NCI-H2171 treated with DMSO at 0.1 percent for 48 hours (cell line): ENCODE data around the gene C2CD2.
A peak's percentile ranks its signal among the peaks of the same experiment; 100 is the strongest.

Experiments
- DNase-seq: peaks from one replicate; lab custom pipeline; 2025; lab: John Stamatoyannopoulos, UW

The C2CD2 gene

DNA sequence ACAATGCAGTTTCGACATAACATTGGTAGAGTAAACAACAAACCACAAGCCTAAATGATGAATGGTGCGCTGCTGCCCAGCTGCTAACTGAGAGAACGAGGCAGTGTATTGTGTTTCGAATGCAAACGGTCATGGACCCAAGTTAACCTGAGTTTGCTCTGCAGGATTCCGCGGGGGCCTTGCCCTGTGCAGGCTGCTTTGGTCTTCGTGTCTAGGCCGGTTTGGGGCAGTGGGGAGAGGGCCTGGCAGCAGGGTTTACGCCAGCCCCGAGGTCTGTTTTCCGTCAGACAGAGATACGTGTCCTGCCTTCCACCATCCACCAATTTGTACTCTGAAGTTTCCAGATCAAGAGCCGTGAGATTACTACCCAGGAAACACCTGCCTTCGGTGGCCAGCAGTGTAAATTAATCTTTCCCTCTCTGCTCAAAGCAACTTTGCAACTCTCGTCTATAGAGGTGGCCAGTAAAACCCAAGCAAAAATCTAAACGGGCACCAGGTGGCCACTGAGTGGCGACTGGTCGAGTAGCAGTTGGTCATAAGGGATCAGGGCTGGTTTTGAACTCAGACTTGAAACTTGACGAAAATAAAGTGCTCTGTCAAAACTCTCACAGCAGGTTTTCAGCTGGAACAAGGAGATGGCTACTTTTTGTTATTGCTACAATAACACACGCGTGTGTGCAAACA is 68.3 kb downstream of the C2CD2 start:
- no peak for DNase-seq

DNA sequence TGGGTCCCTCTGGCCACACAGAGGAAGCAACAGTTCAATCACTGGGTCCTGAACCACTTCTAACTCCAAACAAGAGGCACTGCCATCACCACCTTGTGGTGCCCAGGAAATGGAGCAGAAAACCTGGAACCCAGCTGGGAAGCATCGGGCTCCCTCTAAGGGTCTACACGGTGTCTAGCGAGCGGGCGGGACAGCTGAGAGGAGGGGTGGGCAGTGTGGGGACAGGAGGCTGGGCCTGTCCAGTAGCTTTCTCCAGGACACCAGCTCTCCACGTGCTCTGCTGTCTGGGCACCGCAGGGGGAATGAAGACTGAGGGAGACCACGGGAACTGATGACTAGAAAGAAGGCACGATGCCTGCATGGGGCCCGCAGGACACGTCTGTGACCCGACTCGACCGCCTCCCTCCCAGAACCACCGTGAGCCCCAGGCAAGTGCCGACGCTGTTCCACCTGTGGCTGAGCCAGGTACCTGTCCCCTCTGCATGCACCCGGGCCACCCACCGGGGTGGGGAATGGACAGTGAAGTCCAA is 69.3 kb downstream of the C2CD2 start:
- no peak for DNase-seq

GRCh38 chr21:41883582-41883981 is 70.2 kb downstream of the C2CD2 start:
- DNase-seq: no peak

DNA sequence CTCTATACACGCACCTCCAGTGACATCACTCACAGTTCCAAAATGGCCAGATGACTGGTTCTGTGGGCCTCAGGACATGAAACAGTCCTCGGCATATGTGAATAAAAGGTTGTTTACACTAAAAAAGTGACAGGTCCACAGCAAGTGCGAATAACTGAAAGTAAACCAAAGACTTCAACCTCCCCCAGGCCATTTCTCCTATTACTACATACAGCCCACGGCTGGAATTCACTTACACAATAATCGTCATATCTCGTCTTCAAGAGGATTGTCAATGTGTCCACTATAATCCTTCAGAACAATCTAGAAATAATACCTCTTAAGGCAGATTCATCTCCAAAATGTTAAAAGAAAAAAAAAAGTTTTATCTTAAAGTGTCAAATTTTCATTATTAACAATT is 72.8 kb downstream of the C2CD2 start:
- DNase-seq: no peak

GRCh38 chr21:41880153-41880552 is 73.7 kb downstream of the C2CD2 start:
- no peak for DNase-seq

DNA sequence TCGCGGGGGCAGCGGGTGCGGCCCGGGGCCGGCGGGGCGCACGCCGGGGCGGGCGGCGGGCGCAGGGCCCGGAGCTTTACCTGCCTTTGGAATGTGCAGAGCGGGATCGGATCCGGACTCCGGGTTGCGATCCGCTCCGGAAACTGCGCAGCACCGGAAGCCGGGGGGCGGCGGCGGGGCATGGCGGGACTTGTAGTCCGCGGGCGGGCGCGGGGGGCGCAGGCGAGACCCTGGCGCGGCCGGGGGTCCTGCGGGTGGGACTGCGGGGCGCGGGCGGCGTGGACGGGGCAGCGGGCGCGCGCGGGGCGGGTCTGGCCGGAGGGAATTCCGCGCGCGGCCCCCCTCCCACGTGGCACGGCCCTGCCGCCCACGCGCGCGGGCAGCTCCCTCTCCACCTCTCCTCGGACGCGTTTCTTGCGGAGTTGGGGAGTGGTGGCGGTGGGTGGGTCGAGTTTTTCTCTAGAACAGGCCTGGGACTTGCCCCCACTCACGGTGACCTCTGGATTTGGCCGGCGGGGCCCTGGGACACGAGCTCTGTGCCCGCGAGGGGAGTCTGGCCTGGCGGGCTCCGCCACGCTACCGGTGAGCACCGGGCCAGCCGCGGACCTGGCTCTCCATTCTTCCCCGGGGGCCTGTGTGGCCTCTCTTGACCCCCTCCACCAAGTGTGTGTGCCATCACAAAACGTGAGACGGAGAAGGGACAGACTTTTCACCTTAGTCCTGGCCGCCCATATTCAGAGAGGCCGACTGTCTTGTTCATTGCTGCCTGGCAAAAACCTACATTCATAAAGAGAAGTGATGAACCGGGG is 74.4 kb downstream of the C2CD2 start, which contains the start of gene PRDM15:
Gene PRDM15 (minus strand): TSS at position 155 of the 809 bp plus-strand sequence. CDS start 18,981 bp downstream, outside the sequence.
- DNase-seq: peak; percentile 69

DNA sequence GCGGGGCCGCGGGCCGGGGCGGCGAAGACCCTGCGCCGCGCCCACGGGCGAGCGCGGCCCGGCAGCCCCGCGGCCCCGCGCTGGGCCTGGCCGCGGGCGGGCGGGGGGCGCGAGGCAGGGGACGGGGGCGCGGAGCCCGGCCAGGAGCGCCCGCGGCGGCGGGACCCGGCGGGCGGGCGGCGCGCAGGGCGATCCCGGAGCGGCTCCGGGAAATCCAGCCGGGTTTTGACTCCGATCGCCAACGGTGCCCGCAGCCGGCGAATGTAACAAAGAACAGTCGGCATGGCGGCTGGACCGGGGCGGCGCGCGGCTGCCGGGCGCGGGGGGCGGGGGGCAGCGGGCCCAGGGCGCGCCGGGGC is 75.0 kb downstream of the C2CD2 start:
- peak; percentile 69 for DNase-seq

DNA sequence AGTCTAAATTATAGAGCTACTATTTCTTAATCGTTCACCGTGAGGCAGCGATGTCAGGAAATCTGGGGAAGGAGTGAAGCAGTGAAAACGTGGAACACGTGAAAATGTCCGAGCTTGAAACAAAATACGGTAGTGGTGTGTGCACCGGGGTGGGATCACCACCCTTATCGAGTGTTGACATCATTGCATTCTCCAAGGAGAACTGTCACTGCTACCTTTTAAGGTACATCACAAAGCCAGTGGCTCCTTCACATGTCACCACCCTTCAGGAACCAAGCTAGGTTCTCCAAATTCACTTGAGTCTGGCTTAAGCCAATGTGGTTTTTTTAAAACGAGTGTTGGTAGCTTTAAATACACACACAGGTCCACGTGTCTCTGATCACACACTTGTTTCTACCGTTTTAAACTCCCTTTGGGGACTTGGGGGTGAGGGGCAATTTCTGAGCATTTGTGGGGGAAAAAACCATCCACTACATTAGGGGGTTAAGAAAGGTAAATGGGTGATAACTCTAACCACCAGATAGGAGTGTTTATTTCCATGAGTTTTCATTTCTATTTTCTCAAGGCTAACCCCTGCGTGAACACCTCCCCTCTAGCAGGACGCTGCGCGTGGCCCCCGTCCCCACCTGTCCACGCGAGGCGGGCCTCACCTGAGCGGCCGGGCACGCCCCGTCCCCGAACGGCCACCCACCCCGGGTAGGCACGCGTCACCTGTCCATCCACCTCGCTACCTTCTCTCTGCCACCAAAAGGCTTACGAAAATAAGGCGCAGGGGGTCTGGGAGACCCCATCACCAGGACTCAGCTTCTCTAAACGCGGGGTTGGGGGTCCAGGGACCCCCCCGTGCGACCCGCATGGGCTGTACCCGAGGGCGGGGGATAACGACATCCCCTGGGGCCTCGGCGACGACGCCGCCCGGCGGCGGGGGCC is 75.7 kb downstream of the C2CD2 start:
- DNase-seq: peak; percentile 39

GRCh38 chr21:41876928-41877652 is 76.7 kb downstream of the C2CD2 start:
- no peak for DNase-seq

DNA sequence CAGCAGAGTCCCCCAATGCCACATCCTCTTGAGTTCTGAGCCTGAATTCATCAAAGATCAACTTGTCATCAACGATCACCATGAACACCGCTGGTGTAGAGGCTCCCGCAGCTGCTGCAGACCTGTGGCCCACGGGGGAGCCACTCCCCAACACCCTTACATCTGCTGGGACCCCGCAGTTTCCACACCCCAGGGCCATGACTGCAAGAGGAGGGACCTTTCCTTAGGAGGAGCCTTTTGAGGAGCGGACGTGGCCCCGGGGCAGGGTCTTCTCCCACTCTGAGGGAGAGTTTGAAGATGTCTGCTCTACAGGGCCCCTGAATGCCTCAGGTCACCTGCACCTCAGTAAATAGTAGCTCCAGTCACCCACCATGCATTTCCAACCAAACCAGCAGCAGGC is 77.4 kb downstream of the C2CD2 start:
- DNase-seq: no peak

DNA sequence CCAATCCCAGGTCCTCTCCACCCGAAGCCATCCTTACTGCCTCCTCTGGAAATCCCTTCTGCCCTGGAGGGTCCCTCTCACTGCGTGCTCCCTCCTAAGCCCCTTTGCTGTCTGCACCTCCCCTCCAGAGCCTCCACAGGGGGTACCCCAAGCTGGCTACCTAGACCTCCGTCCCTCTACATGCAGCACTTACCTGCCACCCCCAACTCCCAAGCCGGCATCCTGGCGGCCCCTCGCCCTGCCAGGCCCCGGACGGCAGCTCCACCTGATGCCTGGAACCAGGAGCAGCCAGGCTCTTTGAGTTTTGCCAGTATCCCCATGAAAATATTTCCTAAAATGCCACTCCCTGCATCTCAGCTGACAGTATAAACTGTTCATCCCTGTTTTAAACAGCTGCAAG is 78.7 kb downstream of the C2CD2 start:
- DNase-seq: no peak

- DNase-seq: peak; percentile 36
Measured at GRCh38 chr21:41874611-41875010, 79.2 kb downstream of the C2CD2 start.

GRCh38 chr21:41873426-41873825 is 80.4 kb downstream of the C2CD2 start:
- DNase-seq: no peak

DNA sequence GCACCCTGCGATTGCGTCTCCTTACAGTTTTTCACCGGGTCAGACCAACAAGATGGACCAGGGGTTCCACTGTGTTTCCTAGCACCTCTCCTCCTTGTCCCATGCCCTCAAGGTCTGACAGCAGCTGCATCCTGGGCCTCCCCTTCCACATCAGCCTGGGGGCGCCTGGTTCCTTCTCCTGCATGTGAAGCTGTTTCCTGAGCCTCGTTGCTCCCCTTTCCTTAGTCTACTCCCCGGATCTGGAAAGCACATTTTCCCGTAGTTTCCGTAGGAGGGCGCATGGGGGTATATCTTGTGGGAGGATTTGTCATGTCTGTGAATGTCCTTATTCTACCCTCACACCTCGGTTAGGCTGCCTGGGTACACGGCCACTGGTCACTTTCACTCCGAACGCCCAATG is 80.8 kb downstream of the C2CD2 start:
- no peak for DNase-seq

DNA sequence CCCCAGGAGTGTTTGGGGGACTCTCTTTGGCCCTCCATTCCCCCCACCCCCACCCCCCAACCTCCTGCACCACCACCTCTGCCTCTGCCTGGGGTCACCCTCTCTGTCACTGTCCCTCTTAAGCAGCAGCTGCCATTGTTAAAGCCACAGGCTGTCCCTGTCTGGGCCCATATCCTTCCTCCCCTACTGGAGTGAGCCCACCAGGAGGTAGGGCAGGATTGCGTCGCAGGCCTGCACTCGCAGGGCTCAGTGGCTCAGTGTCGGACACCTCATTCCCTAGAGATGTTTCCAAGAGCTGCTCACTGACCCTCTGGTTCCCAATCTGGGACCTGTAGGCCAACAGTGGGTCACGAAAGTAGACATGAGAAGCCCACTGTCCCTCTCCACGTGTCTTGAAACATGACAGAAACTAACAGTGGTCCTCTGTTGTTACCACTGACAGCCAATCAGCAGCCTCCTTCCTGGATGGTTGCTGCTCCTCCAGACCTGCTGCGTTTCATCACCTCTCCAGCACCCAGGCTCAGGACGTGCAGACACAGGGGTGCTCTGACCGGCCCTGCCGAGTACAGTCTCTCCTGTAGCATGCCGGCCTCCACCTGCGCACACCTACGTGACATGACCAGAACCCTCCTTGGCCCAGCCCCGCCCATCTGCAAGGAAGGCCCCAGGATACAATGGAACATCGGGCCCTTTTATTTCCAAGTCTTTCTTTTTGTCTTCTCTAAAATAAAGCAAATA is 82.4 kb downstream of the C2CD2 start:
- no peak for DNase-seq

GRCh38 chr21:41869771-41870170 is 84.0 kb downstream of the C2CD2 start:
- DNase-seq: no peak

GRCh38 chr21:41868062-41868710 is 85.6 kb downstream of the C2CD2 start:
- peak; percentile 80 for DNase-seq

- DNase-seq: no peak
Measured at GRCh38 chr21:41867313-41867712, 86.5 kb downstream of the C2CD2 start.

DNA sequence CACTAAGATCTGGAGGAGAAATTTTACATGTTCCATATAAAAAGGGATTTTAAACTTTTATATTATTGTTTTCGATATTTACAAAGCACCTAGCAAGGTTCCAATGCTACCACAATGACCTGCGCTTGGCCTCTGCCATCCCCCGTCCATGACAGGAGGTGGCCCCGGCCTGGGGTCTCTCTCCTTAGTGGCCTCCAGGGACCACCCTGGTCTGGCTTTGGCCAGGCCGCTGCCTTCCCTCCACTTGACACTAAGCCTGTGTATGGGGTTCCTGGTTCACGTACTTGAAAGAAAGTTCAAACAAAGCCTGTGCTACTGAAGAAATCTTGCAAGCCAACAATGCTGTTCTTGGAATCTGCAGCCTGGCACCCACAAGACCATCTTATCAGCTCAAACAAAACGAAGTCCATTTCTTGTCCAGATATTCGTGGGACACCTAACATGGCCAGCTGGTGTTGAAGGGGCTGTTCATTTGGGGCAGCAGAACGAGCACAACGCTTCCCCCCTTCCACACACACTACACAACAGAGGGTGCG is 87.5 kb downstream of the C2CD2 start:
- no peak for DNase-seq
